T-helper 1 cell (primary cell): ENCODE data around the gene FPGS.
"Not testable (repeated sequence)": the region's sequence is repeated elsewhere in the genome, so short reads cannot be mapped to it uniquely, and the experiment has no call there.

ENCODE experiments used
- DNase-seq, 5 donors: peaks; one replicate each; pipeline ENCODE4 v3.0.0-alpha.2; 2012 to 2020

Gene FPGS

GRCh38 chr9:127770905-127771569, 31.6 kb upstream of the FPGS start:
- peak; percentile 89 to 99 (median 90) for DNase-seq

GRCh38 chr9:127771570-127772189, 31.0 kb upstream of the FPGS start:
- DNase-seq, result no peak

GRCh38 chr9:127772603-127773002, 30.1 kb upstream of the FPGS start:
- no peak for DNase-seq

- DNase-seq, result no peak
Measured at GRCh38 chr9:127773272-127773671, 29.4 kb upstream of the FPGS start.

- no peak for DNase-seq
Measured at GRCh38 chr9:127773981-127774380, 28.7 kb upstream of the FPGS start.

GRCh38 chr9:127776195-127776923, 26.3 kb upstream of the FPGS start:
- DNase-seq, result peak; percentile 38 to 87 (median 61)

GRCh38 chr9:127776924-127777289, 25.8 kb upstream of the FPGS start:
- DNase-seq, result peak in 1 of 5 donors; percentile 42

- DNase-seq, result peak in 1 of 5 donors; percentile 57
Measured at GRCh38 chr9:127777368-127777980, 25.2 kb upstream of the FPGS start.

- DNase-seq, result peak in 2 of 5 donors; percentile 34 to 78
Measured at GRCh38 chr9:127778280-127779135, 24.2 kb upstream of the FPGS start, which contains the start of gene SH2D3C. Gene SH2D3C, minus strand, starts transcription at chr9:127778666. Its CDS starts 39 bp downstream, at chr9:127778627.

GRCh38 chr9:127779136-127779981, 23.3 kb upstream of the FPGS start:
- DNase-seq, result peak in 2 of 5 donors; percentile 34 to 90

- DNase-seq, result no peak
Measured at GRCh38 chr9:127780126-127780885, 22.4 kb upstream of the FPGS start.

GRCh38 chr9:127780909-127781308, 21.8 kb upstream of the FPGS start:
- not testable (repeated sequence) for DNase-seq

GRCh38 chr9:127781806-127782205, 20.9 kb upstream of the FPGS start:
- no peak for DNase-seq

GRCh38 chr9:127783111-127784008, 19.3 kb upstream of the FPGS start:
- DNase-seq, result peak; percentile 54 to 93 (median 66)

- DNase-seq, result peak; percentile 79 to 91 (median 85)
Measured at GRCh38 chr9:127785023-127785932, 17.4 kb upstream of the FPGS start.

GRCh38 chr9:127785933-127786772, 16.5 kb upstream of the FPGS start, which contains the start of gene CDK9:
Gene CDK9, plus strand, starts transcription at chr9:127786034. Its CDS starts 115 bp downstream, at chr9:127786149.
- DNase-seq, result peak; percentile 85 to 93 (median 88)

GRCh38 chr9:127786773-127787104, 15.9 kb upstream of the FPGS start:
- no peak for DNase-seq
